Peyer's patch (tissue), 4 donors: ENCODE measurements around the gene USH1C.

Experiments
- POLR2A ChIP-seq, 2 donors: fragments of 450-650 bp; IDR thresholded peaks; one replicate each; pipeline ENCODE4 v1.5.1; 2017; ENCODE audit warnings: antibody characterized with exemption in 2 of 2, mild to moderate bottlenecking in 2 of 2, moderate library complexity in 2 of 2
- TF ChIP-seq, protein P1 (sequence below), 6 experiments: fragments of 450-650 bp in 4 of 6; fragments of 200-600 bp in 2 of 6; sonication (generic) in 1 of 6; IDR thresholded peaks; one replicate each; pipeline ENCODE4 v1.5.1; 2017 to 2019; ENCODE audit warnings: antibody characterized with exemption in 6 of 6, mild to moderate bottlenecking in 3 of 6, moderate library complexity in 1 of 6

DNA sequence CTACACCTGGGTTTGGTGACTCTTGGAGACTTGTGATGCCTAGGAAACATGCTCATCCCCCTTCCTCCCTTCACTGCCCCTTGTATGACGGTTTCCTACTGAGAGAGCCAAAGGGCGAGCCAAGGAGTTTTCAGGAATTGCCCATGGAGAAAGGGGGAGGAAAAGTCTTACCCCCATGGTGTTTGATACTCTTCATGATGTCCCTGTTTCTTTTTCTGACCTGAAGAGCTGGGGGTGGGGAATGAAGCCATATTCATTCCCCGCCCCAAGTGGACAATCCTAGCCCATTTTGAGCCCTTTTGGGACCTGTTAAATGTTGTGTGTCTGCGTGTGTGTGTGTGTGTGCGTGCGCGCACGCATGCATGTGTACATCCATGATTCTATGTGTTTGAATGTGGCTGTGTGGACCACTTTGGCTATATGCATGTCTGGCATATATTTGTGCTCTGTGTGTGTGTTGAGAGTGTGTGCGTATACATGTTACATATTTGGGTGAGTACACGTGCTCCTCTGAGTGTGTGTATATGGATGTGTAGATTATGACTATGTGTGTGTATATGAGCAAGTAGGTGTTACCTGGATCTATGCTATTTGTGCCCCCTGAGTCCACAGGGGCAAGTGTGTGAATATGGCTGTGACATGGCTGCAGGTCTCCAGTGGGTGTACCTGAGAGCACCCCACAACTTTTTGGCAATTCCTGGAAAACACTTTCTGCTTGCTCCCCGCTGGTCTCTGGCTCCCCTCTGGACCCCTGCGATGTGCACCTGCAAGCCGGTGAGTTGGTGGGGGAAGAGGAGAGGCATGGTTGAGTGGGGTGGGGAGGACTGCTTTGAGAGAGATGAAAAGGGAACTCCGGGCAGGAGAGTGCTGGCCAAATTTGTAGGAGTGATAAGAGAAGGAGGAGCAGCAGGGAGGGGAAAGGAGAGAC lies 27.5 kb upstream of the USH1C start:
- TF ChIP-seq, protein P1, sequence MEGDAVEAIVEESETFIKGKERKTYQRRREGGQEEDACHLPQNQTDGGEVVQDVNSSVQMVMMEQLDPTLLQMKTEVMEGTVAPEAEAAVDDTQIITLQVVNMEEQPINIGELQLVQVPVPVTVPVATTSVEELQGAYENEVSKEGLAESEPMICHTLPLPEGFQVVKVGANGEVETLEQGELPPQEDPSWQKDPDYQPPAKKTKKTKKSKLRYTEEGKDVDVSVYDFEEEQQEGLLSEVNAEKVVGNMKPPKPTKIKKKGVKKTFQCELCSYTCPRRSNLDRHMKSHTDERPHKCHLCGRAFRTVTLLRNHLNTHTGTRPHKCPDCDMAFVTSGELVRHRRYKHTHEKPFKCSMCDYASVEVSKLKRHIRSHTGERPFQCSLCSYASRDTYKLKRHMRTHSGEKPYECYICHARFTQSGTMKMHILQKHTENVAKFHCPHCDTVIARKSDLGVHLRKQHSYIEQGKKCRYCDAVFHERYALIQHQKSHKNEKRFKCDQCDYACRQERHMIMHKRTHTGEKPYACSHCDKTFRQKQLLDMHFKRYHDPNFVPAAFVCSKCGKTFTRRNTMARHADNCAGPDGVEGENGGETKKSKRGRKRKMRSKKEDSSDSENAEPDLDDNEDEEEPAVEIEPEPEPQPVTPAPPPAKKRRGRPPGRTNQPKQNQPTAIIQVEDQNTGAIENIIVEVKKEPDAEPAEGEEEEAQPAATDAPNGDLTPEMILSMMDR (IDR thresholded peaks at IDR 0.05) = no peak
- TF ChIP-seq POLR2A (IDR thresholded peaks at IDR 0.05) = no peak
